HFFc6 (cell line): ENCODE measurements around the gene LCE1C. TPM values are rescaled to one million over a fixed set of nuclear protein-coding genes. Genes with fewer than 3 reads are reported as not detected.

Experiments
- DNase-seq: peaks from one replicate; pipeline ENCODE4 v3.0.0-alpha.2; 2018
- H3K27ac Mint-ChIP-seq: 2 replicates; pipeline ENCODE4 v1.8.0; 2020; ENCODE audit warnings: mild to moderate bottlenecking, mixed read lengths
- H3K27me3 Mint-ChIP-seq: 2 replicates; pipeline ENCODE4 v1.8.0; 2021; ENCODE audit warnings: mild to moderate bottlenecking, moderate library complexity, mixed read lengths; ENCODE audit not compliant: insufficient read depth
- H3K36me3 Mint-ChIP-seq: 2 replicates; pipeline ENCODE4 v1.8.0; 2021; ENCODE audit warnings: low read depth, mixed read lengths
- H3K4me1 Mint-ChIP-seq: 2 replicates; pipeline ENCODE4 v1.8.0; 2020; ENCODE audit warnings: low read depth, mixed read lengths
- H3K4me3 Mint-ChIP-seq: 2 replicates; pipeline ENCODE4 v1.8.0; 2020; ENCODE audit warnings: mild to moderate bottlenecking, moderate library complexity, mixed read lengths
- H3K9me3 Mint-ChIP-seq: 2 replicates; pipeline ENCODE4 v1.8.0; 2020; ENCODE audit warnings: mild to moderate bottlenecking, mixed read lengths
- CTCF ChIP-seq: fragments of 200-600 bp; sonication (generic); IDR thresholded peaks from 2 replicates; pipeline ENCODE4 v1.5.0; 2021; ENCODE audit warnings: antibody characterized with exemption, mild to moderate bottlenecking
- total RNA-seq, 6 experiments: library from RNA; stranded (reverse); fragmentation: NEBNext Ultra II Directional; extraction: Animal tissue kit (Norgen Biotek cat#: 25700); gene quantifications; 2 replicates in 1 of 6; 3 replicates in 5 of 6; pipeline ENCODE4 v1.2.3, GENCODE V29; 2021

Gene LCE1C
- total RNA-seq, 6 experiments from 2014 or later = not detected

- no peak for TF ChIP-seq CTCF
- Mint-ChIP-seq H3K4me1 (no peaks in the 10 kb centered on the region), H3K9me3 (peaks cover 17% of the 10 kb centered on the region; the same call in 1 of the 2 replicates), H3K36me3 (no peaks in the 10 kb centered on the region), H3K27ac (no peak overlapping the region), H3K27me3 (no peaks in the 10 kb centered on the region; the same call in none of the 2 replicates), H3K4me3 (no peak overlapping the region)
- no peak for DNase-seq
Observed at GRCh38 chr1:152776361-152776760, 30.1 kb downstream of the LCE1C start.

GRCh38 chr1:152774875-152775274 lies 31.6 kb downstream of the LCE1C start, which contains the start of gene LCE1F:
TSS of gene LCE1F (plus strand) at chr1:152775140. CDS start at chr1:152776372, 1,232 bp downstream.
- no peak for TF ChIP-seq CTCF
- Mint-ChIP-seq H3K27me3 (no peaks in the 10 kb centered on the region; the same call in none of the 2 replicates), H3K4me3 (no peak within 1 kb of the TSS), H3K27ac (no peak within 1 kb of the TSS), H3K9me3 (peaks cover 17% of the 10 kb centered on the region; the same call in 1 of the 2 replicates), H3K4me1 (no peaks in the 10 kb centered on the region), H3K36me3 (no peaks in the 10 kb centered on the region)
- DNase-seq = no peak

DNA sequence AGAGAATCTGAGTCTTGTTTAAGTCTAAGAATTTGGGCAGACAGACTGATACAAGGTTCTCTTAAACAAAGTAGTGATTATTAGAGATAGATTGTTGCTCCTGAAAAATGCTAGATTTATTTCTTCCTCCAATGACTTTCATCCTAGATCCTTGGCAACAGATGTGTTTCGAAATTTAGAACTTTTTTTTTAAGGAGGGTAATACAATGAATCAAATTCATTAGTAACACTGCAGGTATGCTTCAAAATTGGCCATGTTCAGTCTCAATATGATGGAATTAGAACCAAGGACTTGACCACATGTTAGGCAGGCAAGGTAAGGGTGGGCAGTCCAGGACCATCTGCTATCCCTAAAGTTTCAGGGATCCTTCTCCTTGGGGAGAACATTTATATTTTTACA lies 36.0 kb downstream of the LCE1C start:
- no peak for DNase-seq
- Mint-ChIP-seq H3K27ac (no peak overlapping the region), H3K27me3 (no peaks in the 10 kb centered on the region; the same call in none of the 2 replicates), H3K36me3 (no peaks in the 10 kb centered on the region), H3K4me3 (no peak overlapping the region), H3K9me3 (peaks cover 20% of the 10 kb centered on the region; the same call in 1 of the 2 replicates), H3K4me1 (no peaks in the 10 kb centered on the region; the same call in 1 of the 2 replicates)
- TF ChIP-seq CTCF = no peak

DNA sequence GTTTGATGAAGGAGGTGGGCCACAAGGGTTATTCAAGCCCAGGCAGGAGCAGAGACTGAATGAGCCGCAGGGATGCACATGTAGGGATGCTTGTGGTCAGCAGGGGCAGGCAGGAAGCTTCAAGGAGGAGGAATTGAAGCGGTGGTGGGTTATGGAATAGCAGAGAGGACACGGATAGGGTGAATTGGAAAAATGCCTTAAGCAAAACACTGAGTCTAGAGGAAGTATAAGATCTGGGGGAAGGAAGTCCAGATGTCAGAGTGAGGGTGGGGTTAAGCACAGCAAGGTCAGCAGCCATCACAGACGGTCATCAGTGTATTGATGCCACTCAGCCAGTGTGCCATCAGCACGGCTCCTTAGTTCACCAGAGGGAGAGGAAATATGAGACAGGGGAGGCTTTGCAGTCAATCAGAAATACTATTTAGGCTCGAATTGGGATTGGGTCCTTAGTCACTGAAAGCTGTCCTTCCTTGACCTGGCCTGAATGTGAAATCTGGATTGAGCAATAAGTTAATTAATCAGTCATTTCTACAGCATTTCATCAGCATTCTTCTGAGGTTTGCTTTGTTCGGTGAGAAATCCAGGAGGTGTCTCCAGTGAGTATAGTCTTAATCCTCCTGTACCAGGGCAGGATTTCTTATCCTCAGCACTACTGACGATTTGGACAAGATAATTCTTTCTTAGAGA lies 37.5 kb downstream of the LCE1C start:
- Mint-ChIP-seq H3K36me3 (no peaks in the 10 kb centered on the region), H3K4me1 (no peaks in the 10 kb centered on the region; the same call in 1 of the 2 replicates), H3K27me3 (no peaks in the 10 kb centered on the region; the same call in none of the 2 replicates), H3K27ac (no peak overlapping the region), H3K9me3 (peaks cover 11% of the 10 kb centered on the region; the same call in 1 of the 2 replicates), H3K4me3 (no peak overlapping the region)
- no peak for TF ChIP-seq CTCF
- DNase-seq = no peak

DNA sequence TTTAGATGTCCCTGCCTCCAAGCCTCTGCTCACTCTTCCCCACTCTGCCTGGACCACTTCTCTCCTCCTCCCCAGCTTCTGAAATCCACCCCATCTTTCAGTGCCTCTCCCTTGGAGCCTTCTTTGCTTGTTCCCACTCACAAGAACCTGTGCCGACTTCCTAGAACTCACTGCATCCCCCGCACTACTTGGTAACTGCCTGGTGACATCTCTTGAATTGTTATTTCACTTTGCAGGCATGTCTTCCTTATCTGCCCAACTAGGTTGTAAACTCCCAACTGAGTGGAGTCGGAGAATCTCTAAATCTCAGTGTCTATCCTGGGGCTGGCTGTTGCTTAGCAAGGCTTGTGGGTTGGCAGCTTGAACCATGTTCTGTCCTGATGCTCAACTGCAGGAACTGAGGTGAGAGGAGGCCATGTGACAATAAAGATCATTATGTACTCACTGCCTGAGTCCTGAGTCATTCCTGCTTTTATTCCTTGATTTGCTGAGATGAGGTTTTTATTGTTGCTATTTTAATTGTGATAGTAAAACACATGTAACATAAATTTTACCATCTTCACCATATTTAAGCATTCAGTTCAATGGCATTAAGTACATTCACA lies 44.7 kb downstream of the LCE1C start:
- no peak overlapping the region for H3K27ac Mint-ChIP-seq
- H3K4me1 Mint-ChIP-seq = no peaks in the 10 kb centered on the region
- no peak for DNase-seq

More for the DNA sequence above, 44.7 kb downstream of the LCE1C start:
- H3K9me3 Mint-ChIP-seq = peaks cover 19% of the 10 kb centered on the region
- no peaks in the 10 kb centered on the region for H3K36me3 Mint-ChIP-seq
- TF ChIP-seq CTCF = no peak
- no peak overlapping the region for H3K4me3 Mint-ChIP-seq
- H3K27me3 Mint-ChIP-seq = no peaks in the 10 kb centered on the region; the same call in 1 of the 2 replicates
